Liver (tissue), 9 donors: ENCODE results near the gene ACYP1. TPM values are rescaled to one million over a fixed set of nuclear protein-coding genes. Genes with fewer than 3 reads are reported as not detected.

Experiments used
- DNase-seq: peaks from one replicate; pipeline ENCODE4 v3.0.0-alpha.2; 2017; ENCODE audit warnings: low spot score
- H3K27ac ChIP-seq, 2 donors: one replicate each; pipeline ENCODE4 v1.7.0; 2013; ENCODE audit warnings: inconsistent platforms in 2 of 2, low read length in 2 of 2, control low read depth in 1 of 2, low read depth in 1 of 2, mild to moderate bottlenecking in 1 of 2
- H3K27me3 ChIP-seq, 4 donors: one replicate each; pipeline versions ENCODE4 v1.6.1 to v1.7.0; 2013; ENCODE audit warnings: low read length in 3 of 4, inconsistent platforms in 1 of 4, mild to moderate bottlenecking in 1 of 4, moderate library complexity in 1 of 4; ENCODE audit not compliant: control insufficient read depth in 4 of 4, insufficient read depth in 4 of 4
- H3K36me3 ChIP-seq, 4 donors: one replicate each; pipeline versions ENCODE4 v1.6.1 to v1.7.0; 2013; ENCODE audit warnings: low read length in 3 of 4, mild to moderate bottlenecking in 3 of 4, low read depth in 1 of 4, moderate library complexity in 1 of 4; ENCODE audit not compliant: control insufficient read depth in 4 of 4, insufficient read depth in 3 of 4
- H3K4me1 ChIP-seq, 4 donors: one replicate each; pipeline versions ENCODE4 v1.6.1 to v1.7.0; 2013; ENCODE audit warnings: low read length in 3 of 4, mild to moderate bottlenecking in 3 of 4, moderate library complexity in 1 of 4; ENCODE audit not compliant: control insufficient read depth in 4 of 4, insufficient read depth in 4 of 4
- H3K4me3 ChIP-seq, 3 donors: one replicate each; pipeline versions ENCODE4 v1.6.1 to v1.7.0; 2013; ENCODE audit warnings: low read length in 3 of 3, control low read depth in 1 of 3, low read depth in 1 of 3, mild to moderate bottlenecking in 1 of 3
- H3K9ac ChIP-seq, 2 donors: one replicate each; pipeline ENCODE4 v1.7.0; 2013; ENCODE audit warnings: low read length in 2 of 2, mild to moderate bottlenecking in 2 of 2, moderate library complexity in 2 of 2, control low read depth in 1 of 2, low read depth in 1 of 2
- H3K9me3 ChIP-seq, 4 donors: one replicate each; pipeline versions ENCODE4 v1.6.1 to v1.7.0; 2013; ENCODE audit warnings: low read length in 3 of 4; ENCODE audit not compliant: control insufficient read depth in 4 of 4
- ATF3 ChIP-seq: IDR thresholded peaks from 2 replicates; pipeline ENCODE4 v1.6.1; 2016; ENCODE audit warnings: antibody characterized with exemption
- EGR1 ChIP-seq, 2 donors: IDR thresholded peaks; 2 replicates each; pipeline ENCODE4 v1.6.1; 2016 to 2018; ENCODE audit warnings: antibody characterized with exemption in 2 of 2, low read depth in 2 of 2
- FOXA1 ChIP-seq: IDR thresholded peaks from 2 replicates; pipeline ENCODE4 v1.6.1; 2016; ENCODE audit warnings: antibody characterized with exemption
- FOXA2 ChIP-seq: IDR thresholded peaks from 2 replicates; pipeline ENCODE4 v1.6.1; 2016; ENCODE audit warnings: antibody characterized with exemption
- GABPA ChIP-seq, 2 donors: IDR thresholded peaks in 1 of 2; conservative IDR thresholded peaks in 1 of 2; 2 replicates each; pipeline ENCODE4 v1.6.1; 2016; ENCODE audit warnings: antibody characterized with exemption in 2 of 2, mild to moderate bottlenecking in 1 of 2, moderate library complexity in 1 of 2
- HNF4A ChIP-seq, 2 donors: conservative IDR thresholded peaks; 2 replicates each; pipeline ENCODE4 v1.6.1; 2016; ENCODE audit warnings: antibody characterized with exemption in 2 of 2, mild to moderate bottlenecking in 2 of 2
- HNF4G ChIP-seq: IDR thresholded peaks from 2 replicates; pipeline ENCODE4 v1.6.1; 2016; ENCODE audit warnings: antibody characterized with exemption
- JUND ChIP-seq, 2 donors: IDR thresholded peaks; 2 replicates each; pipeline ENCODE4 v1.6.1; 2016; ENCODE audit warnings: antibody characterized with exemption in 2 of 2
- MAX ChIP-seq: IDR thresholded peaks from 2 replicates; pipeline ENCODE4 v1.6.1; 2016; ENCODE audit warnings: antibody characterized with exemption
- NR2F2 ChIP-seq: IDR thresholded peaks from 2 replicates; pipeline ENCODE4 v1.6.1; 2016; ENCODE audit warnings: antibody characterized with exemption
- RAD21 ChIP-seq, 2 donors: IDR thresholded peaks; 2 replicates each; pipeline ENCODE4 v1.6.1; 2016; ENCODE audit warnings: antibody characterized with exemption in 2 of 2, mild to moderate bottlenecking in 2 of 2
- RXRA ChIP-seq, 2 donors: IDR thresholded peaks; 2 replicates each; pipeline ENCODE4 v1.6.1; 2017 to 2018; ENCODE audit warnings: antibody characterized with exemption in 2 of 2, mild to moderate bottlenecking in 1 of 2
- SP1 ChIP-seq: IDR thresholded peaks from 2 replicates; pipeline ENCODE4 v1.6.1; 2018; ENCODE audit warnings: antibody characterized with exemption, mild to moderate bottlenecking
- TAF1 ChIP-seq: conservative IDR thresholded peaks from 2 replicates; pipeline ENCODE4 v1.6.1; 2016; ENCODE audit warnings: antibody characterized with exemption, mild to moderate bottlenecking
- YY1 ChIP-seq: IDR thresholded peaks from 2 replicates; pipeline ENCODE4 v1.6.1; 2016; ENCODE audit warnings: antibody characterized with exemption, mild to moderate bottlenecking
- WGBS: extraction: QIAGEN DNeasy Blood & Tissue Kit; methylation state at CpG from one replicate; pipeline ENCODE4 v1.1.7; 2013; 5-methylcytosine and 5-hydroxymethylcytosine counted together
- polyA plus RNA-seq, 2 donors: library from polyadenylated mRNA; stranded (reverse) in 1 of 2; unstranded in 1 of 2; fragments of 200-250 nt in 1 of 2; fragments of >200 nt in 1 of 2; fragmentation: Nextera tagmentation in 1 of 2; extraction: Ambion mirVana in 1 of 2; gene quantifications; one replicate each; pipeline versions ENCODE4 v1.2.1 to v1.2.3, GENCODE V29; 2013 to 2015
- total RNA-seq, 2 donors: library from RNA; depleted of rRNA; stranded (reverse); fragments of >200 nt; gene quantifications; one replicate each; pipeline ENCODE4 v1.2.3, GENCODE V29; 2014
- TF ChIP-seq, protein P1 (sequence below): fragments of 150-350 bp; IDR thresholded peaks from 2 replicates; pipeline ENCODE4 v1.5.1; 2017; ENCODE audit warnings: improper control_type of control experiment, low read depth, low read length; ENCODE audit not compliant: missing input control
- TF ChIP-seq, protein P2 (sequence below): IDR thresholded peaks from 2 replicates; pipeline ENCODE4 v1.6.1; 2016; ENCODE audit warnings: antibody characterized with exemption, mild to moderate bottlenecking
- TF ChIP-seq, protein P3 (sequence below): IDR thresholded peaks from 2 replicates; pipeline ENCODE4 v1.6.1; 2016; ENCODE audit warnings: antibody characterized with exemption
- donor health status: healthy.
- donor health status: healthy.
- donor health status: healthy.
- donor health status: healthy.
- donor health status: healthy.

The ACYP1 gene
- total and polyA plus RNA-seq, 4 donors = 2.1 to 7.5 (median 4.0) TPM

DNA sequence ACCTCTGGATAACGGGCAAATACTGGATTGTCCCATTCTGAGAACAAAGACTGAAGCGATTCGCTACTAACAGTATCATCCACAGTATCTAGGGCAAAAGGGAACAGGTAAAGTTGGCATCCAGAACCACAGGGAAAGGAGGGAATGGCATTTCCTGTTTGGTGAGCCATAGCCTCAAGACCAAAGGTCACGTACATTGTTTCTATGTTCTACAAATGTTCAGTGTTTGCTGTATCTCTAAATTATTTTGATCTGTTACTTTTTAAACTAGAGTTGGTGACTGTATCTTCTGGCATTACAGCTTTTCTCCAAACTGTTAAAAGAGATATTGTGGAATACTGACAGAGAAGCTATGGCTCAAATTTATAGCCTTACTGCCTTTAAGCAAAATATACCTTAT is 22.2 kb downstream of the ACYP1 start (continued):
- TF ChIP-seq MAX (peak; percentile 51), SP1 (peak; percentile 99)
- TF ChIP-seq, protein P1, sequence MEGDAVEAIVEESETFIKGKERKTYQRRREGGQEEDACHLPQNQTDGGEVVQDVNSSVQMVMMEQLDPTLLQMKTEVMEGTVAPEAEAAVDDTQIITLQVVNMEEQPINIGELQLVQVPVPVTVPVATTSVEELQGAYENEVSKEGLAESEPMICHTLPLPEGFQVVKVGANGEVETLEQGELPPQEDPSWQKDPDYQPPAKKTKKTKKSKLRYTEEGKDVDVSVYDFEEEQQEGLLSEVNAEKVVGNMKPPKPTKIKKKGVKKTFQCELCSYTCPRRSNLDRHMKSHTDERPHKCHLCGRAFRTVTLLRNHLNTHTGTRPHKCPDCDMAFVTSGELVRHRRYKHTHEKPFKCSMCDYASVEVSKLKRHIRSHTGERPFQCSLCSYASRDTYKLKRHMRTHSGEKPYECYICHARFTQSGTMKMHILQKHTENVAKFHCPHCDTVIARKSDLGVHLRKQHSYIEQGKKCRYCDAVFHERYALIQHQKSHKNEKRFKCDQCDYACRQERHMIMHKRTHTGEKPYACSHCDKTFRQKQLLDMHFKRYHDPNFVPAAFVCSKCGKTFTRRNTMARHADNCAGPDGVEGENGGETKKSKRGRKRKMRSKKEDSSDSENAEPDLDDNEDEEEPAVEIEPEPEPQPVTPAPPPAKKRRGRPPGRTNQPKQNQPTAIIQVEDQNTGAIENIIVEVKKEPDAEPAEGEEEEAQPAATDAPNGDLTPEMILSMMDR = no peak

- DNase-seq = no peak
- peaks cover 2 to 7% (median 2%) of the 10 kb centered on the region in 4 donors for H3K36me3 ChIP-seq
- no peak overlapping the region for H3K4me3 ChIP-seq
- 93% methylated on average over 2 of the region's 2 CpGs for WGBS
- peaks cover 10 to 25% (median 13%) of the 10 kb centered on the region in 4 donors for H3K4me1 ChIP-seq
- no peaks in the 10 kb centered on the region for H3K9me3 ChIP-seq
- H3K27me3 ChIP-seq = no peaks in the 10 kb centered on the region
- TF ChIP-seq JUND (IDR thresholded peaks at IDR 0.05) (no peak), FOXA1 (no peak), RAD21 (IDR thresholded peaks at IDR 0.05) (no peak), SP1 (no peak), FOXA2 (no peak), YY1 (no peak), RXRA (IDR thresholded peaks at IDR 0.05) (no peak), HNF4A (conservative IDR thresholded peaks at IDR 0.05) (no peak), HNF4G (no peak), ATF3 (no peak), EGR1 (IDR thresholded peaks at IDR 0.05; ENCODE audit: low read depth in 2 of 2) (no peak), MAX (no peak), NR2F2 (no peak), GABPA (IDR thresholded peaks at IDR 0.05 in 1 of 2, conservative IDR thresholded peaks at IDR 0.05 in 1 of 2) (no peak), TAF1 (no peak)
- TF ChIP-seq, protein P2, sequence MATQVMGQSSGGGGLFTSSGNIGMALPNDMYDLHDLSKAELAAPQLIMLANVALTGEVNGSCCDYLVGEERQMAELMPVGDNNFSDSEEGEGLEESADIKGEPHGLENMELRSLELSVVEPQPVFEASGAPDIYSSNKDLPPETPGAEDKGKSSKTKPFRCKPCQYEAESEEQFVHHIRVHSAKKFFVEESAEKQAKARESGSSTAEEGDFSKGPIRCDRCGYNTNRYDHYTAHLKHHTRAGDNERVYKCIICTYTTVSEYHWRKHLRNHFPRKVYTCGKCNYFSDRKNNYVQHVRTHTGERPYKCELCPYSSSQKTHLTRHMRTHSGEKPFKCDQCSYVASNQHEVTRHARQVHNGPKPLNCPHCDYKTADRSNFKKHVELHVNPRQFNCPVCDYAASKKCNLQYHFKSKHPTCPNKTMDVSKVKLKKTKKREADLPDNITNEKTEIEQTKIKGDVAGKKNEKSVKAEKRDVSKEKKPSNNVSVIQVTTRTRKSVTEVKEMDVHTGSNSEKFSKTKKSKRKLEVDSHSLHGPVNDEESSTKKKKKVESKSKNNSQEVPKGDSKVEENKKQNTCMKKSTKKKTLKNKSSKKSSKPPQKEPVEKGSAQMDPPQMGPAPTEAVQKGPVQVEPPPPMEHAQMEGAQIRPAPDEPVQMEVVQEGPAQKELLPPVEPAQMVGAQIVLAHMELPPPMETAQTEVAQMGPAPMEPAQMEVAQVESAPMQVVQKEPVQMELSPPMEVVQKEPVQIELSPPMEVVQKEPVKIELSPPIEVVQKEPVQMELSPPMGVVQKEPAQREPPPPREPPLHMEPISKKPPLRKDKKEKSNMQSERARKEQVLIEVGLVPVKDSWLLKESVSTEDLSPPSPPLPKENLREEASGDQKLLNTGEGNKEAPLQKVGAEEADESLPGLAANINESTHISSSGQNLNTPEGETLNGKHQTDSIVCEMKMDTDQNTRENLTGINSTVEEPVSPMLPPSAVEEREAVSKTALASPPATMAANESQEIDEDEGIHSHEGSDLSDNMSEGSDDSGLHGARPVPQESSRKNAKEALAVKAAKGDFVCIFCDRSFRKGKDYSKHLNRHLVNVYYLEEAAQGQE = no peak
- TF ChIP-seq, protein P1 = no peak
- TF ChIP-seq, protein P3, sequence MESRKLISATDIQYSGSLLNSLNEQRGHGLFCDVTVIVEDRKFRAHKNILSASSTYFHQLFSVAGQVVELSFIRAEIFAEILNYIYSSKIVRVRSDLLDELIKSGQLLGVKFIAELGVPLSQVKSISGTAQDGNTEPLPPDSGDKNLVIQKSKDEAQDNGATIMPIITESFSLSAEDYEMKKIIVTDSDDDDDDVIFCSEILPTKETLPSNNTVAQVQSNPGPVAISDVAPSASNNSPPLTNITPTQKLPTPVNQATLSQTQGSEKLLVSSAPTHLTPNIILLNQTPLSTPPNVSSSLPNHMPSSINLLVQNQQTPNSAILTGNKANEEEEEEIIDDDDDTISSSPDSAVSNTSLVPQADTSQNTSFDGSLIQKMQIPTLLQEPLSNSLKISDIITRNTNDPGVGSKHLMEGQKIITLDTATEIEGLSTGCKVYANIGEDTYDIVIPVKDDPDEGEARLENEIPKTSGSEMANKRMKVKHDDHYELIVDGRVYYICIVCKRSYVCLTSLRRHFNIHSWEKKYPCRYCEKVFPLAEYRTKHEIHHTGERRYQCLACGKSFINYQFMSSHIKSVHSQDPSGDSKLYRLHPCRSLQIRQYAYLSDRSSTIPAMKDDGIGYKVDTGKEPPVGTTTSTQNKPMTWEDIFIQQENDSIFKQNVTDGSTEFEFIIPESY = no peak
- peak overlapping the region; percentile 54 to 76 for H3K27ac ChIP-seq
- H3K9ac ChIP-seq = no peak overlapping the region
Observed at GRCh38 chr14:75040959-75041358, 22.9 kb downstream of the ACYP1 start.
